D721Med (cell line): ENCODE measurements around the gene OR1A1.
"Not testable (repeated sequence)": the region's sequence is repeated elsewhere in the genome, so short reads cannot be mapped to it uniquely, and the experiment has no call there.

Experiments
- DNase-seq: peaks from one replicate; pipeline ENCODE4 v3.0.0; 2011; ENCODE audit warnings: low spot score; ENCODE audit not compliant: insufficient read length
- FAIRE-seq: peaks from 2 replicates; lab custom pipeline; 2011; peaks lifted over from hg19 to GRCh38; lab: Jason Lieb, UNC
- CTCF ChIP-seq: IDR thresholded peaks from 2 replicates; pipeline ENCODE4 v1.5.1; 2012; ENCODE audit warnings: mild to moderate bottlenecking, control low read depth; ENCODE audit not compliant: insufficient read depth; ENCODE audit errors: missing control alignments

The OR1A1 gene

GRCh38 chr17:3207367-3207766, at the start of gene OR1A1:
TSS of gene OR1A1 (plus strand) at chr17:3207667. CDS start at chr17:3215621, 7,954 bp downstream.
- TF ChIP-seq CTCF, result no peak
- no peak for DNase-seq
- FAIRE-seq, result no peak

- no peak for FAIRE-seq
- TF ChIP-seq CTCF, result no peak
- DNase-seq, result no peak
These were observed 39.9 kb upstream of the OR1A1 start for GRCh38 chr17:3167574-3167973.

- no peak for DNase-seq
- no peak for FAIRE-seq
- TF ChIP-seq CTCF, result no peak
These were observed 17.5 kb upstream of the OR1A1 start for GRCh38 chr17:3189961-3190360.

GRCh38 chr17:3197219-3197618, 10.2 kb upstream of the OR1A1 start, which contains the start of gene OR1A2:
TSS of gene OR1A2 (plus strand) at chr17:3197519. CDS start at chr17:3197519, 0 bp downstream.
- FAIRE-seq, result no peak
- no peak for TF ChIP-seq CTCF
- no peak for DNase-seq

GRCh38 chr17:3208484-3208883, 1.0 kb downstream of the OR1A1 start:
- no peak for TF ChIP-seq CTCF
- no peak for DNase-seq
- FAIRE-seq, result no peak

- FAIRE-seq (no peak), DNase-seq (no peak)
- no peak for TF ChIP-seq CTCF
These were observed 5.5 kb downstream of the OR1A1 start for GRCh38 chr17:3213001-3213400.

GRCh38 chr17:3213587-3213986, 6.1 kb downstream of the OR1A1 start:
- FAIRE-seq (no peak), DNase-seq (no peak)
- TF ChIP-seq CTCF, result no peak

- not testable (repeated sequence) for FAIRE-seq, DNase-seq
These were observed 12.5 kb downstream of the OR1A1 start for GRCh38 chr17:3219978-3220377.
